ENCODE measurements around the gene FOXL2.

FOXL2 gene

GRCh38 chr3:138975351-138975750 lies 28.4 kb upstream of the FOXL2 start:
- H3K4me3 ChIP-seq (replicated peaks in 1 of 2; ENCODE audit: low read depth in 2 of 2, low read length in 2 of 2): no peak overlapping the region
- TF ChIP-seq CTCF (IDR thresholded peaks at IDR 0.05; ENCODE audit: low read depth, low read length): no peak
- DNase-seq (ENCODE audit: low read depth in 2 of 2): no peak

GRCh38 chr3:138974462-138974861 lies 27.5 kb upstream of the FOXL2 start:
- no peak overlapping the region for H3K4me3 ChIP-seq (replicated peaks in 1 of 2; ENCODE audit: low read depth in 2 of 2, low read length in 2 of 2)
- peak; percentile 21 to 52 for DNase-seq (ENCODE audit: low read depth in 2 of 2)
- TF ChIP-seq CTCF (IDR thresholded peaks at IDR 0.05; ENCODE audit: low read depth, low read length): no peak

- H3K4me3 ChIP-seq (replicated peaks in 1 of 2; ENCODE audit: low read depth in 2 of 2, low read length in 2 of 2): no peak overlapping the region
- DNase-seq (ENCODE audit: low read depth in 2 of 2): no peak
- TF ChIP-seq CTCF (IDR thresholded peaks at IDR 0.05; ENCODE audit: low read depth, low read length): no peak
Observed at GRCh38 chr3:138972941-138973340, 26.0 kb upstream of the FOXL2 start.

GRCh38 chr3:138971766-138972320 lies 24.9 kb upstream of the FOXL2 start:
- no peak for TF ChIP-seq CTCF (IDR thresholded peaks at IDR 0.05; ENCODE audit: low read depth, low read length)
- DNase-seq (ENCODE audit: low read depth in 2 of 2): no peak
- no peak overlapping the region for H3K4me3 ChIP-seq (replicated peaks in 1 of 2; ENCODE audit: low read depth in 2 of 2, low read length in 2 of 2)

GRCh38 chr3:138964923-138965322 lies 18.0 kb upstream of the FOXL2 start:
- no peak overlapping the region for H3K4me3 ChIP-seq (replicated peaks in 1 of 2; ENCODE audit: low read depth in 2 of 2, low read length in 2 of 2)
- TF ChIP-seq CTCF (IDR thresholded peaks at IDR 0.05; ENCODE audit: low read depth, low read length): no peak
- DNase-seq (ENCODE audit: low read depth in 2 of 2): no peak

- DNase-seq (ENCODE audit: low read depth in 2 of 2): no peak
- TF ChIP-seq CTCF (IDR thresholded peaks at IDR 0.05; ENCODE audit: low read depth, low read length): no peak
Observed at GRCh38 chr3:138964264-138964663, 17.3 kb upstream of the FOXL2 start.

More at GRCh38 chr3:138964264-138964663, 17.3 kb upstream of the FOXL2 start:
- H3K4me3 ChIP-seq (replicated peaks in 1 of 2; ENCODE audit: low read depth in 2 of 2, low read length in 2 of 2): no peak overlapping the region
